HEK293 (cell line): Measurements from ENCODE around the gene AQP10.

Source experiments
- CTCF ChIA-PET: fragments of 350-600 bp; formaldehyde crosslinking; extraction: SDS; loops from one replicate; lab custom pipeline; 2021; ENCODE audit warnings: antibody characterized with exemption; lab: Yijun Ruan, JAX
- POLR2A ChIA-PET: fragments of 300-600 bp; formaldehyde crosslinking; extraction: SDS; loops from one replicate; lab custom pipeline; 2020; ENCODE audit warnings: antibody characterized with exemption, inconsistent platforms; lab: Yijun Ruan, JAX
- H3K27ac ChIP-seq: fragments of 200-500 bp; sonication (Bioruptor generic); 2 replicates; pipeline ENCODE4 v1.5.1; 2014; ENCODE audit warnings: low read depth, low read length, control low read depth, inconsistent platforms; ENCODE audit errors: extremely low read depth
- H3K36me3 ChIP-seq, 2 experiments: fragments of 200-500 bp in 1 of 2; sonication (Bioruptor generic) in 1 of 2; 1 replicate in 1 of 2; 2 replicates in 1 of 2; pipeline ENCODE4 v1.5.1; 2014 to 2017; ENCODE audit warnings: inconsistent platforms in 2 of 2, low read length in 2 of 2; ENCODE audit not compliant: control insufficient read depth in 2 of 2, insufficient read depth in 1 of 2
- H3K4me1 ChIP-seq: fragments of 200-500 bp; sonication (Bioruptor generic); 2 replicates; pipeline ENCODE4 v1.5.1; 2014; ENCODE audit warnings: mild to moderate bottlenecking, low read length, inconsistent platforms; ENCODE audit not compliant: control insufficient read depth, insufficient read depth
- H3K4me3 ChIP-seq: 2 replicates; pipeline ENCODE4 v1.5.1; 2011; ENCODE audit warnings: low read depth, mild to moderate bottlenecking, control low read depth, low read length, moderate library complexity
- H3K9me3 ChIP-seq: fragments of 200-500 bp; sonication (Bioruptor generic); 2 replicates; pipeline ENCODE4 v1.5.1; 2014; ENCODE audit warnings: low read depth, low read length, inconsistent platforms; ENCODE audit not compliant: control insufficient read depth, insufficient read depth
- BCL11B ChIP-seq: fragments of 450-650 bp; formaldehyde crosslinking; IDR thresholded peaks from 2 replicates; pipeline ENCODE4 v1.5.1; 2016; ENCODE audit warnings: low read depth, missing biosample characterization, missing genetic modification characterization
- CTCF ChIP-seq: fragments of 450-650 bp; formaldehyde crosslinking; IDR thresholded peaks from 2 replicates; pipeline ENCODE4 v1.5.1; 2016; ENCODE audit warnings: missing biosample characterization, missing genetic modification characterization
- PATZ1 ChIP-seq: fragments of 450-650 bp; formaldehyde crosslinking; IDR thresholded peaks from 2 replicates; pipeline ENCODE4 v1.5.1; 2016; ENCODE audit warnings: missing biosample characterization, missing genetic modification characterization
- PRDM1 ChIP-seq: fragments of 450-650 bp; formaldehyde crosslinking; IDR thresholded peaks from 2 replicates; pipeline ENCODE4; 2016; ENCODE audit warnings: missing biosample characterization, missing genetic modification characterization
- RBAK ChIP-seq: fragments of 450-650 bp; formaldehyde crosslinking; IDR thresholded peaks from 2 replicates; pipeline ENCODE4 v1.5.1; 2016; ENCODE audit warnings: missing biosample characterization, missing genetic modification characterization
- SETDB1 ChIP-seq: IDR thresholded peaks from one replicate; pipeline ENCODE4 v1.6.1; 2017; ENCODE audit warnings: mild to moderate bottlenecking, low read length, moderate library complexity, mixed read lengths; ENCODE audit not compliant: insufficient read length
- ZBTB17 ChIP-seq: fragments of 450-650 bp; formaldehyde crosslinking; IDR thresholded peaks from 2 replicates; pipeline ENCODE4 v1.5.1; 2016; ENCODE audit warnings: missing biosample characterization, missing genetic modification characterization
- ZBTB20 ChIP-seq: fragments of 450-650 bp; formaldehyde crosslinking; IDR thresholded peaks from 2 replicates; pipeline ENCODE4 v1.5.1; 2016; ENCODE audit warnings: missing biosample characterization, missing genetic modification characterization
- ZFP41 ChIP-seq: fragments of 450-650 bp; formaldehyde crosslinking; IDR thresholded peaks from 2 replicates; pipeline ENCODE4 v1.5.1; 2016; ENCODE audit warnings: missing biosample characterization, missing genetic modification characterization, borderline replicate concordance
- ZNF148 ChIP-seq: fragments of 450-650 bp; formaldehyde crosslinking; IDR thresholded peaks from 2 replicates; pipeline ENCODE4 v1.5.0; 2017; ENCODE audit warnings: missing biosample characterization, missing genetic modification characterization, borderline replicate concordance
- ZNF157 ChIP-seq: fragments of 450-650 bp; formaldehyde crosslinking; IDR thresholded peaks from 2 replicates; pipeline ENCODE4 v1.5.1; 2016; ENCODE audit warnings: missing biosample characterization, missing genetic modification characterization
- ZNF2 ChIP-seq: fragments of 450-650 bp; formaldehyde crosslinking; IDR thresholded peaks from 2 replicates; pipeline ENCODE4 v1.5.1; 2016; ENCODE audit warnings: missing biosample characterization, missing genetic modification characterization
- ZNF280D ChIP-seq: fragments of 450-650 bp; formaldehyde crosslinking; IDR thresholded peaks from 2 replicates; pipeline ENCODE4 v1.5.1; 2016; ENCODE audit warnings: missing biosample characterization, missing genetic modification characterization
- ZNF292 ChIP-seq: fragments of 450-650 bp; formaldehyde crosslinking; IDR thresholded peaks from 2 replicates; pipeline ENCODE4 v1.5.1; 2016; ENCODE audit warnings: low read depth, missing biosample characterization, missing genetic modification characterization, borderline replicate concordance
- ZNF311 ChIP-seq: fragments of 450-650 bp; formaldehyde crosslinking; IDR thresholded peaks from 2 replicates; pipeline ENCODE4 v1.5.1; 2017; ENCODE audit warnings: missing biosample characterization, missing genetic modification characterization, borderline replicate concordance
- ZNF324 ChIP-seq: fragments of 450-650 bp; formaldehyde crosslinking; IDR thresholded peaks from 2 replicates; pipeline ENCODE4 v1.5.1; 2016; ENCODE audit warnings: missing biosample characterization, missing genetic modification characterization
- ZNF335 ChIP-seq: fragments of 450-650 bp; formaldehyde crosslinking; conservative IDR thresholded peaks from 2 replicates; pipeline ENCODE4 v1.5.1; 2016; ENCODE audit warnings: missing biosample characterization, missing genetic modification characterization
- ZNF354C ChIP-seq: fragments of 450-650 bp; formaldehyde crosslinking; IDR thresholded peaks from 2 replicates; pipeline ENCODE4 v1.5.1; 2016; ENCODE audit warnings: missing biosample characterization, missing genetic modification characterization, low read depth, borderline replicate concordance
- ZNF555 ChIP-seq: fragments of 450-650 bp; formaldehyde crosslinking; conservative IDR thresholded peaks from 2 replicates; pipeline ENCODE4 v1.5.1; 2017; ENCODE audit warnings: missing biosample characterization, mild to moderate bottlenecking, missing genetic modification characterization, inconsistent platforms
- ZNF701 ChIP-seq: fragments of 450-650 bp; formaldehyde crosslinking; IDR thresholded peaks from 2 replicates; pipeline ENCODE4 v1.5.1; 2016; ENCODE audit warnings: missing biosample characterization, missing genetic modification characterization
- ZNF76 ChIP-seq: fragments of 450-650 bp; formaldehyde crosslinking; IDR thresholded peaks from 2 replicates; pipeline ENCODE4; 2016; ENCODE audit warnings: low read depth, missing biosample characterization, missing genetic modification characterization, borderline replicate concordance
- ZNF777 ChIP-seq: fragments of 450-650 bp; formaldehyde crosslinking; IDR thresholded peaks from 2 replicates; pipeline ENCODE4 v1.5.1; 2017; ENCODE audit warnings: missing biosample characterization, missing genetic modification characterization, borderline replicate concordance
- TF ChIP-seq, protein P1 (sequence below): fragments of 450-650 bp; formaldehyde crosslinking; IDR thresholded peaks from 2 replicates; pipeline ENCODE4 v1.5.1; 2017; ENCODE audit warnings: missing biosample characterization, missing genetic modification characterization

The AQP10 gene

GRCh38 chr1:154352581-154353459 is 31.9 kb downstream of the AQP10 start (continued):
- no peak for TF ChIP-seq ZNF157 (tag by site-specific recombination)

- POLR2A ChIA-PET, result no interaction called here
- H3K27ac ChIP-seq, result no peak overlapping the region
- H3K4me3 ChIP-seq, result no peak overlapping the region
- CTCF ChIA-PET, result interaction anchor here (0.6 to 4.3 kb wide), 7 partner anchors 9 to 601 kb away, joined by 3 to 33 read pairs (median 4); no protein-coding TSS in a partner anchor
- no peaks in the 10 kb centered on the region for H3K9me3 ChIP-seq
- H3K36me3 ChIP-seq, result peaks cover 0 to 17% of the 10 kb centered on the region in 2 experiments; a peak in 1 of 3 replicates
- H3K4me1 ChIP-seq, result 0 out of 2 replicates have a peak, but pooled peaks cover 3% of the 10 kb centered on the region
- TF ChIP-seq ZNF701 (tag by site-specific recombination) (0 out of 2 replicates have a peak, but pooled peaks have one; percentile 39), ZNF354C (tag by site-specific recombination) (no peak), ZBTB20 (tag by site-specific recombination) (no peak), PATZ1 (peak; percentile 32; the same call in 1 of the 2 replicates), ZNF555 (tag by site-specific recombination) (no peak), ZNF292 (tag by site-specific recombination) (no peak), ZNF324 (tag by site-specific recombination) (no peak), CTCF (tag by site-specific recombination) (peak; percentile 53), ZFP41 (tag by site-specific recombination) (no peak), RBAK (tag by site-specific recombination) (no peak), SETDB1 (no peak), ZNF280D (tag by site-specific recombination) (no peak), ZNF148 (no peak), ZNF335 (tag by site-specific recombination) (peak; percentile 99), ZNF76 (no peak), PRDM1 (tag by site-specific recombination) (peak; percentile 78; the same call in 1 of the 2 replicates), ZNF2 (no peak), ZNF311 (tag by site-specific recombination) (no peak), ZNF777 (tag by site-specific recombination) (no peak), ZBTB17 (tag by site-specific recombination) (peak; percentile 94), BCL11B (tag by site-specific recombination) (peak; percentile 96)
- TF ChIP-seq, protein P1, sequence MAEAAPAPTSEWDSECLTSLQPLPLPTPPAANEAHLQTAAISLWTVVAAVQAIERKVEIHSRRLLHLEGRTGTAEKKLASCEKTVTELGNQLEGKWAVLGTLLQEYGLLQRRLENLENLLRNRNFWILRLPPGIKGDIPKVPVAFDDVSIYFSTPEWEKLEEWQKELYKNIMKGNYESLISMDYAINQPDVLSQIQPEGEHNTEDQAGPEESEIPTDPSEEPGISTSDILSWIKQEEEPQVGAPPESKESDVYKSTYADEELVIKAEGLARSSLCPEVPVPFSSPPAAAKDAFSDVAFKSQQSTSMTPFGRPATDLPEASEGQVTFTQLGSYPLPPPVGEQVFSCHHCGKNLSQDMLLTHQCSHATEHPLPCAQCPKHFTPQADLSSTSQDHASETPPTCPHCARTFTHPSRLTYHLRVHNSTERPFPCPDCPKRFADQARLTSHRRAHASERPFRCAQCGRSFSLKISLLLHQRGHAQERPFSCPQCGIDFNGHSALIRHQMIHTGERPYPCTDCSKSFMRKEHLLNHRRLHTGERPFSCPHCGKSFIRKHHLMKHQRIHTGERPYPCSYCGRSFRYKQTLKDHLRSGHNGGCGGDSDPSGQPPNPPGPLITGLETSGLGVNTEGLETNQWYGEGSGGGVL (tag by site-specific recombination), result peak; percentile 72
Measured at GRCh38 chr1:154353460-154353904, 32.6 kb downstream of the AQP10 start.
